HepG2 (cell line): ENCODE results near the gene KMT2E. TPM values are rescaled to one million over a fixed set of nuclear protein-coding genes. Genes with fewer than 3 reads are reported as not detected.

ENCODE experiments used
- ATAC-seq: fragments of 200-7000 bp; cut with Tn5 transposase; 3 replicates; pipeline ENCODE4 v1.9.1; 2020; ENCODE audit warnings: mild to moderate bottlenecking, moderate library complexity
- BruUV-seq: library from RNA; stranded (reverse); fragments of 400-500 nt; replicated peaks from 2 replicates; lab custom pipeline; 2021; lab: Mats Ljungman, UMichigan
- CTCF ChIA-PET: fragments of 300-600 bp; formaldehyde crosslinking; extraction: SDS; loops from one replicate; lab custom pipeline; 2021; ENCODE audit warnings: low total read pairs, inconsistent platforms, low intra/inter-chr PET ratio; lab: Yijun Ruan, JAX
- POLR2A ChIA-PET: fragments of 350-600 bp; sonication (Branson Sonifier 250); formaldehyde crosslinking; loops from one replicate; lab custom pipeline; 2020; ENCODE audit warnings: antibody characterized with exemption, inconsistent platforms; lab: Yijun Ruan, JAX
- DNase-seq: peaks from one replicate; pipeline ENCODE4 v3.0.0-alpha.2; 2015; ENCODE audit warnings: low spot score
- FAIRE-seq: peaks from 3 replicates; lab custom pipeline; 2011; peaks lifted over from hg19 to GRCh38; lab: Jason Lieb, UNC
- H2AFZ ChIP-seq: one replicate; pipeline ENCODE4 v1.6.1; 2011; ENCODE audit warnings: low read length, inconsistent platforms
- H3K27ac ChIP-seq: fragments of 300-600 bp; 3 replicates; pipeline ENCODE4 v1.8.0; 2011; ENCODE audit warnings: mixed run types, mild to moderate bottlenecking, mixed read lengths, low read length, inconsistent platforms; ENCODE audit not compliant: insufficient read depth; ENCODE audit errors: extremely low read length
- H3K27me3 ChIP-seq, 2 experiments: fragments of 200-600 bp in 1 of 2; 2 replicates in 1 of 2; 3 replicates in 1 of 2; pipeline versions ENCODE4 v1.6.0 to v1.8.0; 2011; ENCODE audit warnings: low read length in 2 of 2, mild to moderate bottlenecking in 2 of 2, moderate library complexity in 2 of 2, inconsistent platforms in 1 of 2; ENCODE audit not compliant: insufficient read depth in 2 of 2, control insufficient read depth in 1 of 2
- H3K36me3 ChIP-seq, 2 experiments: fragments of 200-600 bp in 1 of 2; replicated peaks in 1 of 2; 2 replicates in 1 of 2; 3 replicates in 1 of 2; pipeline versions ENCODE4 v1.5.1 to v1.8.0; 2011; ENCODE audit warnings: low read length in 2 of 2, inconsistent platforms in 1 of 2; ENCODE audit not compliant: insufficient read depth in 2 of 2, control insufficient read depth in 1 of 2
- H3K4me1 ChIP-seq: 2 replicates; pipeline ENCODE4 v1.5.1; 2012; ENCODE audit warnings: low read length, inconsistent platforms; ENCODE audit not compliant: insufficient read depth
- H3K4me2 ChIP-seq: 2 replicates; pipeline ENCODE4 v1.6.0; 2011; ENCODE audit warnings: low read depth, low read length, inconsistent platforms
- H3K4me3 ChIP-seq, 3 experiments: fragments of 200-600 bp in 1 of 3; sonication (generic), shearing (Covaris generic) in 1 of 3; replicated peaks in 1 of 3; 2 replicates each; pipeline ENCODE4 v1.5.1; 2011 to 2016; ENCODE audit warnings: low read length in 3 of 3, inconsistent platforms in 2 of 3, low read depth in 2 of 3, mild to moderate bottlenecking in 2 of 3, control low read depth in 1 of 3, mixed read lengths in 1 of 3; ENCODE audit not compliant: insufficient read depth in 1 of 3
- H3K79me2 ChIP-seq: one replicate; pipeline ENCODE4 v1.6.1; 2011; ENCODE audit warnings: low read length, inconsistent platforms; ENCODE audit not compliant: insufficient read depth
- H3K9ac ChIP-seq: 2 replicates; pipeline ENCODE4 v1.6.0; 2011; ENCODE audit warnings: mild to moderate bottlenecking, low read depth, low read length, inconsistent platforms; ENCODE audit not compliant: insufficient read depth
- H3K9me3 ChIP-seq: 2 replicates; pipeline ENCODE4 v1.5.1; 2012; ENCODE audit warnings: mild to moderate bottlenecking, low read length
- H4K20me1 ChIP-seq: 2 replicates; pipeline ENCODE4 v1.6.0; 2011; ENCODE audit warnings: inconsistent platforms, mild to moderate bottlenecking, low read length, moderate library complexity; ENCODE audit not compliant: insufficient read depth
- HDAC2 ChIP-seq: sonication (generic); formaldehyde crosslinking; IDR thresholded peaks from 2 replicates; pipeline ENCODE4 v1.4.0; 2020; ENCODE audit warnings: missing genetic modification reagents
- PLSCR1 ChIP-seq: sonication (generic); formaldehyde crosslinking; IDR thresholded peaks from 2 replicates; pipeline ENCODE4 v1.5.0; 2020; ENCODE audit warnings: missing genetic modification reagents, mild to moderate bottlenecking, borderline replicate concordance
- RELA ChIP-seq: sonication (generic); formaldehyde crosslinking; IDR thresholded peaks from 2 replicates; pipeline ENCODE4 v1.4.0; 2020; ENCODE audit warnings: missing genetic modification reagents
- REXO4 ChIP-seq: sonication (generic); formaldehyde crosslinking; IDR thresholded peaks from 2 replicates; pipeline ENCODE4 v1.8.0; 2022; ENCODE audit warnings: missing genetic modification reagents, mild to moderate bottlenecking, borderline replicate concordance
- SMC3 ChIP-seq: IDR thresholded peaks from 2 replicates; pipeline ENCODE4 v1.6.1; 2011; ENCODE audit warnings: low read length, improper control_type of control experiment
- STAG1 ChIP-seq: sonication (generic); formaldehyde crosslinking; IDR thresholded peaks from 2 replicates; pipeline ENCODE4 v1.4.0; 2020; ENCODE audit warnings: missing genetic modification reagents
- ZNF253 ChIP-seq: sonication (generic); formaldehyde crosslinking; IDR thresholded peaks from 2 replicates; pipeline ENCODE4 v1.8.0; 2022; ENCODE audit warnings: mild to moderate bottlenecking, missing genetic modification reagents, borderline replicate concordance
- ZNF264 ChIP-seq: sonication (generic); formaldehyde crosslinking; IDR thresholded peaks from 2 replicates; pipeline ENCODE4 v1.4.0; 2020; ENCODE audit warnings: missing genetic modification reagents
- ZNF569 ChIP-seq: sonication (generic); formaldehyde crosslinking; IDR thresholded peaks from 2 replicates; pipeline ENCODE4 v1.5.0; 2020; ENCODE audit warnings: mild to moderate bottlenecking, missing genetic modification reagents, moderate library complexity, borderline replicate concordance
- ZNF589 ChIP-seq: sonication (generic); formaldehyde crosslinking; conservative IDR thresholded peaks from 2 replicates; pipeline ENCODE4 v1.8.0; 2022; ENCODE audit warnings: mild to moderate bottlenecking, moderate library complexity, missing genetic modification reagents
- ZNF615 ChIP-seq: sonication (generic); formaldehyde crosslinking; IDR thresholded peaks from 2 replicates; pipeline ENCODE4 v1.5.0; 2020; ENCODE audit warnings: mild to moderate bottlenecking, missing genetic modification reagents, borderline replicate concordance
- whole genome bisulfite sequencing: methylation state at CpG from one replicate; pipeline ENCODE4 v1.1.6; 2017; ENCODE audit warnings: low lambda C conversion rate; 5-methylcytosine and 5-hydroxymethylcytosine counted together
- in situ Hi-C: cut with HindIII; loops from 2 replicates; pipeline ENCODE4 v1.10.0; 2017; ENCODE audit warnings: low pct_unique_long_range_greater_than_20kb; ENCODE audit not compliant: extremely low pct_ligation_motif_present
- intact Hi-C: fragments of 100-400 bp; cut with micrococcal nuclease; formaldehyde crosslinking; loops from one replicate; pipeline ENCODE4 v1.10.0; 2022; ENCODE audit not compliant: unreplicated experiment
- polyA plus RNA-seq, 8 experiments: library from polyadenylated mRNA; depleted of rRNA in 3 of 8; stranded (reverse) in 7 of 8; unstranded in 1 of 8; fragments of >200 nt; fragmentation: Illumina TruSeq in 4 of 8; extraction: Trizol in 4 of 8; gene quantifications; 2 replicates each; pipeline versions ENCODE4 v1.2.1 to v1.2.3, GENCODE V29; 2011 to 2016; ENCODE audit warnings: low read depth in 4 of 8, missing spikeins in 1 of 8, mixed read lengths in 1 of 8; ENCODE audit not compliant: insufficient read depth in 1 of 8
- total RNA-seq, 5 experiments: library from RNA; depleted of rRNA; stranded (reverse); fragments of >200 nt; fragmentation: Illumina TruSeq; extraction: Trizol; gene quantifications; 2 replicates each; pipeline ENCODE4 v1.2.3, GENCODE V29; 2016; ENCODE audit warnings: low read depth in 1 of 5

The KMT2E gene
- total and polyA plus RNA-seq, 2 of the 13 experiments (the other 11 are each of a cell fraction or from before 2014, with no cell fraction given), result 6.3 to 24.4 TPM

- H3K36me3 ChIP-seq, result peaks cover 12 to 40% of the 10 kb centered on the region in 2 experiments
- WGBS, result 90% methylated on average over 4 of the region's 6 CpGs
- H3K4me2 ChIP-seq, result no peak overlapping the region
- peak; percentile 82 for ATAC-seq
- CTCF ChIA-PET, result no interaction called here
- no peaks in the 10 kb centered on the region for H3K9me3 ChIP-seq
- intact Hi-C loops (loop anchor here (5.0 to 10.0 kb wide), 2 partner anchors 54 to 196 kb away; no protein-coding TSS in a partner anchor), in situ Hi-C loops (no loop called here)
- no peaks in the 10 kb centered on the region for H3K27me3 ChIP-seq
- DNase-seq, result peak; percentile 21
- no peak for TF ChIP-seq ZNF264 (CRISPR knock-in tag)
- no peak for TF ChIP-seq REXO4
- no peak for TF ChIP-seq ZNF253 (CRISPR knock-in tag)
- TF ChIP-seq PLSCR1 (CRISPR knock-in tag), result no peak
- TF ChIP-seq HDAC2 (CRISPR knock-in tag), result no peak
- no peak for TF ChIP-seq ZNF589
- no peak for TF ChIP-seq ZNF569 (CRISPR knock-in tag)
- peak; percentile 64 for TF ChIP-seq STAG1 (CRISPR knock-in tag)
- no peak for TF ChIP-seq RELA (CRISPR knock-in tag)
- no peak for TF ChIP-seq ZNF615 (CRISPR knock-in tag)
- TF ChIP-seq SMC3, result peak; percentile 56; the same call in 1 of the 2 replicates
- POLR2A ChIA-PET, result no interaction called here
- no peak overlapping the region for H3K4me3 ChIP-seq
- H3K27ac ChIP-seq, result no peak overlapping the region
- FAIRE-seq, result peak; percentile 51
- no TSS peak for BruUV-seq
- H3K79me2 ChIP-seq, result no peaks in the 10 kb centered on the region
- H2AFZ ChIP-seq, result no peak overlapping the region
- no peak overlapping the region for H3K9ac ChIP-seq
- H3K4me1 ChIP-seq, result peaks cover 5% of the 10 kb centered on the region
- H4K20me1 ChIP-seq, result no peaks in the 10 kb centered on the region
Measured at GRCh38 chr7:105141068-105141467, 127.1 kb downstream of the KMT2E start.
